K562 (cell line): ENCODE data around the gene KCTD8. TPM values are rescaled to one million over a fixed set of nuclear protein-coding genes. Genes with fewer than 3 reads are reported as not detected.

ENCODE experiments used
- ATAC-seq: fragments of 200-7000 bp; cut with Tn5 transposase; 3 replicates; pipeline ENCODE4 v1.9.1; 2020; ENCODE audit warnings: moderate library complexity
- BruUV-seq: library from RNA; stranded (reverse); fragments of 400-500 nt; replicated peaks from 2 replicates; lab custom pipeline; 2021; lab: Mats Ljungman, UMichigan
- CTCF ChIA-PET: fragments of 300-600 bp; formaldehyde crosslinking; extraction: SDS; loops from one replicate; lab custom pipeline; 2021; ENCODE audit warnings: low intra/inter-chr PET ratio; lab: Yijun Ruan, JAX
- POLR2A ChIA-PET: fragments of 300-600, 350-650 bp; sonication (Branson Sonifier 250); formaldehyde crosslinking; extraction: SDS; loops from one replicate; lab custom pipeline; 2021; ENCODE audit warnings: antibody characterized with exemption, inconsistent platforms; lab: Yijun Ruan, JAX
- DNase-seq, 4 experiments: peaks; one replicate each; pipeline versions ENCODE4 v3.0.0 to v3.0.0-alpha.2; 2011 to 2018; ENCODE audit warnings: low spot score in 3 of 4, mixed read lengths in 3 of 4; ENCODE audit errors: extremely low read depth in 1 of 4
- FAIRE-seq: peaks from 2 replicates; lab custom pipeline; 2011; peaks lifted over from hg19 to GRCh38; lab: Jason Lieb, UNC
- H2AFZ ChIP-seq: 2 replicates; pipeline ENCODE4 v1.6.0; 2011; ENCODE audit warnings: low read depth, low read length, control low read depth, inconsistent platforms
- H3K27ac ChIP-seq: fragments of 200-600 bp; 3 replicates; pipeline ENCODE4 v1.8.0; 2011; ENCODE audit warnings: low read depth, mild to moderate bottlenecking, control low read depth, inconsistent platforms, low read length, moderate library complexity, mixed read lengths; ENCODE audit errors: extremely low read depth
- H3K27me3 ChIP-seq, 2 experiments: fragments of 300-600 bp in 1 of 2; 2 replicates in 1 of 2; 3 replicates in 1 of 2; pipeline versions ENCODE4 v1.6.0 to v1.8.0; 2011; ENCODE audit warnings: inconsistent platforms in 2 of 2, low read length in 2 of 2, mild to moderate bottlenecking in 1 of 2, mixed read lengths in 1 of 2, moderate library complexity in 1 of 2; ENCODE audit not compliant: control insufficient read depth in 2 of 2, insufficient read depth in 2 of 2
- H3K36me3 ChIP-seq: fragments of 300-600 bp; 3 replicates; pipeline ENCODE4 v1.8.0; 2011; ENCODE audit warnings: mild to moderate bottlenecking, low read length, inconsistent platforms; ENCODE audit not compliant: control insufficient read depth, insufficient read depth
- H3K4me1 ChIP-seq, 2 experiments: fragments of 200-600 bp in 1 of 2; replicated peaks in 1 of 2; 2 replicates in 1 of 2; 3 replicates in 1 of 2; pipeline versions ENCODE4 v1.5.1 to v1.8.0; 2011; ENCODE audit warnings: inconsistent platforms in 2 of 2, low read length in 2 of 2, mild to moderate bottlenecking in 1 of 2, mixed read lengths in 1 of 2, moderate library complexity in 1 of 2; ENCODE audit not compliant: control insufficient read depth in 2 of 2, insufficient read depth in 2 of 2
- H3K4me2 ChIP-seq: 2 replicates; pipeline ENCODE4 v1.6.1; 2011; ENCODE audit warnings: low read length, control low read depth, inconsistent platforms, mixed read lengths; ENCODE audit not compliant: insufficient read depth
- H3K4me3 ChIP-seq: fragments of 200-600 bp; sonication (generic), shearing (Covaris generic); 2 replicates; pipeline ENCODE4 v1.5.1; 2016; ENCODE audit warnings: control low read depth, inconsistent platforms
- H3K79me2 ChIP-seq: fragments of 200-600 bp; 3 replicates; pipeline ENCODE4 v1.8.0; 2011; ENCODE audit warnings: low read length, inconsistent platforms; ENCODE audit not compliant: control insufficient read depth, insufficient read depth
- H3K9ac ChIP-seq, 2 experiments: 2 replicates each; pipeline versions ENCODE4 v1.6.0 to v1.6.1; 2011; ENCODE audit warnings: low read depth in 2 of 2, low read length in 2 of 2, control low read depth in 1 of 2, inconsistent platforms in 1 of 2, mild to moderate bottlenecking in 1 of 2, mixed read lengths in 1 of 2; ENCODE audit not compliant: insufficient read depth in 1 of 2
- H3K9me1 ChIP-seq: one replicate; pipeline ENCODE4 v1.6.0; 2011; ENCODE audit warnings: inconsistent platforms, mild to moderate bottlenecking, low read length, moderate library complexity; ENCODE audit not compliant: control insufficient read depth, insufficient read depth
- H3K9me3 ChIP-seq: replicated peaks from 2 replicates; pipeline ENCODE4 v1.5.1; 2011; ENCODE audit warnings: low read depth, low read length, inconsistent platforms; ENCODE audit not compliant: control insufficient read depth, insufficient read depth
- H4K20me1 ChIP-seq: replicated peaks from 2 replicates; pipeline ENCODE4 v1.6.1; 2011; ENCODE audit warnings: low read length, inconsistent platforms, mixed read lengths; ENCODE audit not compliant: control insufficient read depth, insufficient read depth
- ARID3A ChIP-seq: IDR thresholded peaks from 2 replicates; pipeline ENCODE4 v1.6.1; 2012; ENCODE audit warnings: low read depth, low read length, improper control_type of control experiment, borderline replicate concordance
- BCLAF1 ChIP-seq, 2 experiments: fragments of 450-650 bp in 1 of 2; IDR thresholded peaks; 2 replicates each; pipeline ENCODE4 v1.6.1; 2011 to 2017; ENCODE audit warnings: low read depth in 2 of 2, antibody characterized with exemption in 1 of 2, borderline replicate concordance in 1 of 2, low read length in 1 of 2, mild to moderate bottlenecking in 1 of 2, mixed read lengths in 1 of 2; ENCODE audit not compliant: control insufficient read depth in 1 of 2
- COPS2 ChIP-seq: fragments of 450-650 bp; conservative IDR thresholded peaks from 2 replicates; pipeline ENCODE4 v1.6.1; 2016; ENCODE audit warnings: mild to moderate bottlenecking, moderate library complexity
- HDAC1 ChIP-seq, 2 experiments: fragments of 450-650 bp; IDR thresholded peaks; 2 replicates each; pipeline ENCODE4 v1.6.1; 2016 to 2017; ENCODE audit warnings: inconsistent platforms in 1 of 2, mild to moderate bottlenecking in 1 of 2, moderate library complexity in 1 of 2
- MITF ChIP-seq: IDR thresholded peaks from 2 replicates; pipeline ENCODE4 v1.6.1; 2014; ENCODE audit warnings: antibody characterized with exemption
- NCOA2 ChIP-seq, 2 experiments: fragments of 450-650 bp; IDR thresholded peaks; 2 replicates each; pipeline ENCODE4 v1.6.1; 2018; ENCODE audit warnings: mild to moderate bottlenecking in 2 of 2, moderate library complexity in 1 of 2; ENCODE audit not compliant: partially characterized antibody in 2 of 2
- SETDB1 ChIP-seq: IDR thresholded peaks from one replicate; pipeline ENCODE4 v1.6.1; 2012; ENCODE audit warnings: low read length, control low read depth, inconsistent platforms
- U2AF2 ChIP-seq: fragments of 200-400 bp; formaldehyde crosslinking; optimal IDR thresholded peaks from 2 replicates; pipeline ENCODE3; 2017; ENCODE audit warnings: low read depth, mild to moderate bottlenecking, low read length
- ZBTB12 ChIP-seq: fragments of 250-450 bp; sonication (Bioruptor Pico); IDR thresholded peaks from 2 replicates; pipeline ENCODE4 v1.4.0; 2020
- ZNF140 ChIP-seq: fragments of 250-450 bp; sonication (Bioruptor Pico); IDR thresholded peaks from 2 replicates; pipeline ENCODE4 v1.8.0; 2021; ENCODE audit warnings: moderate library complexity, mild to moderate bottlenecking, inconsistent platforms
- ZNF143 ChIP-seq: sonication (generic); formaldehyde crosslinking; IDR thresholded peaks from 2 replicates; pipeline ENCODE4 v1.9.0; 2022; ENCODE audit warnings: mild to moderate bottlenecking, missing genetic modification reagents
- ZNF431 ChIP-seq: sonication (generic); formaldehyde crosslinking; IDR thresholded peaks from 2 replicates; pipeline ENCODE4 v1.8.0; 2022; ENCODE audit warnings: mild to moderate bottlenecking, missing genetic modification reagents
- ZNF511 ChIP-seq: sonication (generic); formaldehyde crosslinking; IDR thresholded peaks from 2 replicates; pipeline ENCODE4 v1.8.0; 2022; ENCODE audit warnings: mild to moderate bottlenecking, missing genetic modification reagents
- WGBS: fragments of 100-300 bp; shearing (Covaris generic); methylation state at CpG from one replicate; pipeline ENCODE4 v1.1.6; 2016; ENCODE audit warnings: low coverage, mixed read lengths; ENCODE audit not compliant: insufficient coverage; ENCODE audit errors: missing lambda C conversion rate; 5-methylcytosine and 5-hydroxymethylcytosine counted together
- in situ Hi-C: fragments of 300-500 bp; cut with MboI; formaldehyde crosslinking; loops from 4 replicates; pipeline ENCODE4 v1.15.0; 2018; ENCODE audit warnings: inconsistent platforms, mixed read lengths
- intact Hi-C: fragments of 100-400 bp; cut with micrococcal nuclease; formaldehyde crosslinking; loops from 2 replicates; pipeline ENCODE4 v1.14.2; 2022
- polyA plus RNA-seq, 8 experiments: library from polyadenylated mRNA; depleted of rRNA in 4 of 8; stranded (reverse) in 5 of 8; unstranded in 3 of 8; fragments of >200 nt; fragmentation: Nextera tagmentation in 2 of 8; fragmentation: Illumina TruSeq in 1 of 8; extraction: Ambion mirVana in 2 of 8; extraction: Trizol in 1 of 8; gene quantifications; 2 replicates each; pipeline versions ENCODE4 v1.2.1 to v1.2.3, GENCODE V29; 2011 to 2014; ENCODE audit warnings: inconsistent platforms in 1 of 8, missing spikeins in 1 of 8
- total RNA-seq, 7 experiments: library from RNA; depleted of rRNA in 6 of 7; stranded (reverse); fragments of >200 nt in 6 of 7; fragmentation: Illumina TruSeq in 2 of 7; extraction: Trizol in 2 of 7; gene quantifications; 2 replicates each; pipeline versions ENCODE4 v1.2.1 to v1.2.3, GENCODE V29; 2011 to 2021; ENCODE audit warnings: low replicate concordance in 1 of 7

KCTD8 gene
- total and polyA plus RNA-seq, 9 of the 15 experiments (the other 6 are each of a cell fraction or from before 2014, with no cell fraction given): not detected

GRCh38 chr4:44446801-44447562 lies 1.6 kb downstream of the KCTD8 start:
- no peak overlapping the region for H3K4me3 ChIP-seq
- no peak for FAIRE-seq
- BruUV-seq: no TSS peak
- no peak for TF ChIP-seq COPS2
- TF ChIP-seq ZNF140 (CRISPR knock-in tag): no peak
- TF ChIP-seq ZBTB12 (CRISPR knock-in tag): no peak
- TF ChIP-seq MITF: no peak
- no peak for TF ChIP-seq HDAC1 (IDR thresholded peaks at IDR 0.05)
- no peak for TF ChIP-seq SETDB1
- TF ChIP-seq ZNF511: no peak
- no peak for TF ChIP-seq ARID3A
- TF ChIP-seq NCOA2 (IDR thresholded peaks at IDR 0.05; ENCODE audit: partially characterized antibody in 2 of 2): no peak
- no peak for TF ChIP-seq BCLAF1 (IDR thresholded peaks at IDR 0.05; ENCODE audit: borderline replicate concordance in 1 of 2, control insufficient read depth in 1 of 2, low read depth in 2 of 2, low read length in 1 of 2)
- TF ChIP-seq ZNF143 (CRISPR knock-in tag): no peak
- no peak for TF ChIP-seq U2AF2
- no peak for TF ChIP-seq ZNF431 (CRISPR knock-in tag)

More at GRCh38 chr4:44446801-44447562, 1.6 kb downstream of the KCTD8 start:
- CTCF ChIA-PET: no interaction called here
- H3K27ac ChIP-seq: no peak overlapping the region
- no peaks in the 10 kb centered on the region for H4K20me1 ChIP-seq
- no peaks in the 10 kb centered on the region for H3K9me3 ChIP-seq
- no peak for DNase-seq
- in situ Hi-C loops: no loop called here
- ATAC-seq: no peak
- no peaks in the 10 kb centered on the region for H3K9me1 ChIP-seq
- POLR2A ChIA-PET: no interaction called here
- no peaks in the 10 kb centered on the region for H3K27me3 ChIP-seq
- H3K79me2 ChIP-seq: no peaks in the 10 kb centered on the region
- intact Hi-C loops: loop anchor here (5.0 kb wide), 1 partner anchor 180 kb away; no protein-coding TSS in a partner anchor
- no peaks in the 10 kb centered on the region; a peak in 1 of 5 replicates for H3K4me1 ChIP-seq
- H2AFZ ChIP-seq: no peak overlapping the region
- H3K4me2 ChIP-seq: no peak overlapping the region
- no peaks in the 10 kb centered on the region for H3K36me3 ChIP-seq
- H3K9ac ChIP-seq: no peak overlapping the region
- WGBS: 16% methylated on average over 25 of the region's 32 CpGs
